A673 (cell line): ENCODE results near the gene RBM4B. TPM values are rescaled to one million over a fixed set of nuclear protein-coding genes. Genes with fewer than 3 reads are reported as not detected.

ENCODE experiments used
- BruUV-seq: library from RNA; stranded (reverse); fragments of 400-500 nt; replicated peaks from 2 replicates; lab custom pipeline; 2021; lab: Mats Ljungman, UMichigan
- CTCF ChIA-PET: fragments of 300-600 bp; sonication (Branson Sonifier 250); formaldehyde crosslinking; loops from one replicate; lab custom pipeline; 2022; ENCODE audit warnings: antibody characterized with exemption; lab: Charles Lee
- POLR2A ChIA-PET: fragments of 300-600 bp; sonication (Branson Sonifier 250); formaldehyde crosslinking; loops from one replicate; lab custom pipeline; 2022; ENCODE audit warnings: antibody characterized with exemption; ENCODE audit not compliant: low non-redundant PET; lab: Charles Lee
- DNase-seq: peaks from one replicate; pipeline ENCODE4 v3.0.0-alpha.2; 2015; ENCODE audit warnings: low spot score
- H3K27ac ChIP-seq: fragments of 200-600 bp; sonication (generic); 2 replicates; pipeline ENCODE4 v1.5.1; 2016; ENCODE audit warnings: mixed run types, low read depth, mild to moderate bottlenecking, mixed read lengths, antibody characterized with exemption, low read length; ENCODE audit not compliant: poor library complexity, severe bottlenecking
- H3K27me3 ChIP-seq: fragments of 200-600 bp; sonication (generic); replicated peaks from 2 replicates; pipeline ENCODE4 v1.6.1; 2017; ENCODE audit warnings: mixed run types, low read depth, mild to moderate bottlenecking, mixed read lengths, antibody characterized with exemption, low read length; ENCODE audit not compliant: insufficient read depth, poor library complexity
- H3K36me3 ChIP-seq: fragments of 200-600 bp; sonication (generic); 2 replicates; pipeline ENCODE4 v1.6.1; 2016; ENCODE audit warnings: mixed run types, mild to moderate bottlenecking, mixed read lengths, antibody characterized with exemption, low read length; ENCODE audit not compliant: insufficient read depth, poor library complexity, severe bottlenecking
- H3K4me1 ChIP-seq: fragments of 200-600 bp; sonication (generic); 2 replicates; pipeline ENCODE4 v1.6.1; 2017; ENCODE audit warnings: mixed run types, mild to moderate bottlenecking, mixed read lengths, antibody characterized with exemption, low read length; ENCODE audit not compliant: insufficient read depth, poor library complexity, severe bottlenecking
- H3K4me3 ChIP-seq: fragments of 200-600 bp; sonication (generic); 2 replicates; pipeline ENCODE4 v1.5.1; 2016; ENCODE audit warnings: low read depth, mixed run types, mild to moderate bottlenecking, mixed read lengths, low read length; ENCODE audit not compliant: poor library complexity, severe bottlenecking
- H3K9me3 ChIP-seq: fragments of 200-600 bp; sonication (generic); 2 replicates; pipeline ENCODE4 v1.6.1; 2016; ENCODE audit warnings: mixed run types, low read depth, mild to moderate bottlenecking, mixed read lengths, antibody characterized with exemption, low read length; ENCODE audit not compliant: poor library complexity, severe bottlenecking
- CTCF ChIP-seq: fragments of 300-800, 200-600 bp; sonication (generic); conservative IDR thresholded peaks from 2 replicates; pipeline ENCODE4 v1.5.1; 2017; ENCODE audit warnings: low read depth, mild to moderate bottlenecking, antibody characterized with exemption, low read length, moderate library complexity, mixed read lengths
- EZH2 ChIP-seq: fragments of 200-600 bp; sonication (generic); IDR thresholded peaks from 2 replicates; pipeline ENCODE4 v1.6.1; 2017; ENCODE audit warnings: borderline replicate concordance, low read depth, mild to moderate bottlenecking, mixed read lengths, antibody characterized with exemption, low read length; ENCODE audit not compliant: poor library complexity, severe bottlenecking
- intact Hi-C: fragments of 100-400 bp; cut with micrococcal nuclease; formaldehyde crosslinking; loops from one replicate; pipeline ENCODE4 v1.10.0; 2022; ENCODE audit not compliant: unreplicated experiment
- total RNA-seq: library from RNA; stranded (reverse); gene quantifications from 2 replicates; pipeline ENCODE4 v1.2.3, GENCODE V29; 2021

RBM4B gene
- total RNA-seq, 1 experiment from 2014 or later: 40.5 TPM

DNA sequence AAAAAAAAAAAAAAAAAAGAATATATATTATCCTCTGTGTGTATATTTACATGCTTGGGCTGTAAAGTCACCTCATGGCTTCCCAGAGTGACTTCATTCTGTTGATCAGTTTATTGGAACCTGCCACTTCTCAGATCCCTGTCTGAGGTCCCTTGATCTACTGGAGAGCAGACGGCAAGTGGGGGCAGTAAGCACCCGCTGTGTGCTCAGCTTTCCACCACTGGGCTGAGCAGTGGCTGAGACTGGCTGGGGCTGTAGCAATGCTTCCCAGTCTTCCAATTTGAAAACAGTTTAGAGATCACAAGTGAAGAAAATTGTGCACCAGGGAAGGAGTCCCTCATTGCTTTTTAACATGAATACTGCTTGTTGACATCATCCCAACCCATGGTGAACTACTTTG is 6.9 kb upstream of the RBM4B start:
- Histone ChIP-seq H3K27me3 (no peaks in the 10 kb centered on the region), H3K9me3 (no peaks in the 10 kb centered on the region), H3K4me3 (no peak overlapping the region), H3K4me1 (no peaks in the 10 kb centered on the region), H3K36me3 (peaks cover 3% of the 10 kb centered on the region), H3K27ac (no peak overlapping the region)
- CTCF ChIA-PET: no interaction called here
- DNase-seq: no peak
- TF ChIP-seq CTCF (no peak), EZH2 (no peak)
- intact Hi-C loops: no loop called here
- POLR2A ChIA-PET: no interaction called here
- no TSS peak for BruUV-seq

DNA sequence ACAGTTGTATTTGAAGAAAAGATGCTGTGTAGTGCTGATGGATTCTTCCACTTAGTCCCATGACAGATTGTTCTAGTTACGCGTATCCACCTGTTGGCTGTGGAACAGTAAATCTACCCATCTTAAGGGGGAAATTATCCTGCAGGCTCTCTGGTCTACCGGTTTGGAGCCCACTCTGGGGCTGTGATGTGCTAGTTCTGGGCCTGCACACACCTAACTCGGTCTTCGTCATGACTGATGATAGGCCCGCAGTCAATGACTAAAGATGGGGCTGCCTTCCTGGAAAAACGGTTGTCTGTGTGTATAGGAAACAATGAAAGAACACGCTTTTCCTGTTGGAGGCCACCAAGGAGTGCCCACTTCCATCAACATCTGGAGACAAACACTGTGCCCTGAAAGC is 6.2 kb upstream of the RBM4B start:
- no peaks in the 10 kb centered on the region for H3K4me1 ChIP-seq
- TF ChIP-seq EZH2 (no peak), CTCF (no peak)
- ChIA-PET CTCF (no interaction called here), POLR2A (no interaction called here)
- H3K27ac ChIP-seq: no peak overlapping the region
- no peak for DNase-seq
- BruUV-seq: no TSS peak
- H3K9me3 ChIP-seq: no peaks in the 10 kb centered on the region
- H3K4me3 ChIP-seq: no peak overlapping the region
- peaks cover 3% of the 10 kb centered on the region for H3K36me3 ChIP-seq
- H3K27me3 ChIP-seq: no peaks in the 10 kb centered on the region
- intact Hi-C loops: no loop called here

DNA sequence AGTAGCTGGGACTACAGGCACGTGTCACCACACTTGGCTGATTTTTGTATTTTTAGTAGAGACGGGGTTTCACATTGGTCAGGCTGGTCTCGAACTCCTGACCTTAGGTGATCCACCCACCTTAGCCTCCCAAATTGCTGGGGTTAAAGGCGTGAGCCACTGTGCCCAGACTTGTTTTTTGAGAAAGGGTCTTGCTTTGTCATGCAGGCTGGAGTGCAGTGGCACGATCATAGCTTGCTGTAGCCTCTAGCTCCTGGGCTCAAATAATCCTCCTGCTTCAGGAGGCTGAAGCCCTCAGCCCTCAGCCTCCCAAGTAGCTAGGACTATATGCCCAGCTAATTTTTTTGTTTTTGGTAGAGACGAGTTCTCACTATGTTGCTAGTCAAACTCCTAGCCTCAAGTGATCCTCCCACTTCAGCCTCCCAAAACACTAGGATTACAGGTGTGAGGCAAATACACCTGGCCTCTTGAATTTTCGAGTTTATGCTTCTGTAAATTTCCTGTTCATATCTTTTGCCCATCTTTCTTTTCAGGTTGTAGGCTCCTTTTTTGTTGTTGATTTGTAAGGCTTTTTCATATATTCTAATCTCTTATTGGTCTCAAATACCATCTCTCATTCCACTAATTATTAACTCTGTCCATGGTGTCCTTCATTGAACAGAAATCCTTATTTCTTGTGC is 3.4 kb upstream of the RBM4B start:
- Histone ChIP-seq H3K27me3 (no peaks in the 10 kb centered on the region), H3K36me3 (peaks cover 4% of the 10 kb centered on the region), H3K4me1 (peaks cover 4% of the 10 kb centered on the region), H3K4me3 (no peak overlapping the region), H3K9me3 (no peaks in the 10 kb centered on the region), H3K27ac (no peak overlapping the region)
- intact Hi-C loops: no loop called here
- DNase-seq: no peak
- ChIA-PET POLR2A (interaction anchor here (0.5 to 0.9 kb wide), 2 partner anchors 84 to 149 kb away, joined by 3 to 8 read pairs; no protein-coding TSS in a partner anchor), CTCF (interaction anchor here (0.5 kb wide), 1 partner anchor 151 kb away, joined by 17 read pairs; no protein-coding TSS in a partner anchor)
- TF ChIP-seq EZH2 (no peak), CTCF (no peak)
- no TSS peak for BruUV-seq
